GM19035 (cell line): ENCODE results near the gene ANK2.
A peak's percentile ranks its signal among the peaks of the same experiment; 100 is the strongest.

Experiments
- ATAC-seq: cut with Tn5 transposase; IDR thresholded peaks from one replicate; pipeline ENCODE4 v1.9.1; 2021; ENCODE audit not compliant: unreplicated experiment

ANK2 gene

GRCh38 chr4:113325876-113326615, 276.6 kb downstream of the ANK2 start:
- ATAC-seq, result no peak

GRCh38 chr4:113327494-113327893, 278.0 kb downstream of the ANK2 start:
- no peak for ATAC-seq

- ATAC-seq, result no peak
These were observed 279.1 kb downstream of the ANK2 start for GRCh38 chr4:113328514-113328913.

GRCh38 chr4:113330200-113330599, 280.7 kb downstream of the ANK2 start:
- ATAC-seq, result no peak

GRCh38 chr4:113331811-113332210, 282.4 kb downstream of the ANK2 start:
- no peak for ATAC-seq

GRCh38 chr4:113332701-113333100, 283.2 kb downstream of the ANK2 start:
- ATAC-seq, result no peak

GRCh38 chr4:113335746-113336145, 286.3 kb downstream of the ANK2 start:
- ATAC-seq, result no peak

GRCh38 chr4:113336556-113336955, 287.1 kb downstream of the ANK2 start:
- ATAC-seq, result no peak

GRCh38 chr4:113339430-113339813, 290.0 kb downstream of the ANK2 start:
- ATAC-seq, result no peak

GRCh38 chr4:113344100-113344499, 294.6 kb downstream of the ANK2 start:
- no peak for ATAC-seq

- no peak for ATAC-seq
These were observed 297.8 kb downstream of the ANK2 start for GRCh38 chr4:113347245-113347644.

GRCh38 chr4:113349430-113349829, 300.0 kb downstream of the ANK2 start:
- ATAC-seq, result no peak

GRCh38 chr4:113350576-113350975, 301.1 kb downstream of the ANK2 start:
- ATAC-seq, result no peak

- peak; percentile 98 for ATAC-seq
These were observed 306.3 kb downstream of the ANK2 start for GRCh38 chr4:113355550-113356371.

- no peak for ATAC-seq
These were observed 307.0 kb downstream of the ANK2 start for GRCh38 chr4:113356453-113356852.

GRCh38 chr4:113358784-113359183, 309.3 kb downstream of the ANK2 start:
- no peak for ATAC-seq

GRCh38 chr4:113365377-113365776, 315.9 kb downstream of the ANK2 start:
- ATAC-seq, result no peak

- no peak for ATAC-seq
These were observed 318.6 kb downstream of the ANK2 start for GRCh38 chr4:113368056-113368455.

- no peak for ATAC-seq
These were observed 321.7 kb downstream of the ANK2 start for GRCh38 chr4:113371111-113371510.

GRCh38 chr4:113375964-113376666, 326.7 kb downstream of the ANK2 start:
- ATAC-seq, result no peak

GRCh38 chr4:113378836-113379235, 329.4 kb downstream of the ANK2 start:
- no peak for ATAC-seq

GRCh38 chr4:113382704-113383103, 333.3 kb downstream of the ANK2 start:
- no peak for ATAC-seq
